GM12891 (cell line): ENCODE results near the gene PXMP4.

Experiments
- DNase-seq: peaks from one replicate; pipeline ENCODE4 v3.0.0; 2011; ENCODE audit warnings: low spot score; ENCODE audit not compliant: insufficient read length
- FAIRE-seq: peaks from 2 replicates; lab custom pipeline; 2011; peaks lifted over from hg19 to GRCh38; lab: Jason Lieb, UNC
- PAX5 ChIP-seq: IDR thresholded peaks from 2 replicates; pipeline ENCODE4 v1.6.1; 2011; ENCODE audit warnings: low read length, moderate library complexity, mild to moderate bottlenecking; ENCODE audit not compliant: insufficient read depth, severe bottlenecking
- POLR2A ChIP-seq: IDR thresholded peaks from 2 replicates; pipeline ENCODE4 v1.6.1; 2011; ENCODE audit warnings: low read depth, low read length, control low read depth
- POLR2AphosphoS5 ChIP-seq: IDR thresholded peaks from 2 replicates; pipeline ENCODE4 v1.6.1; 2011; ENCODE audit warnings: low read depth, low read length, control low read depth
- POU2F2 ChIP-seq: IDR thresholded peaks from 2 replicates; pipeline ENCODE4 v1.6.1; 2011; ENCODE audit warnings: low read depth, mild to moderate bottlenecking, control low read depth, low read length, moderate library complexity
- SPI1 ChIP-seq: IDR thresholded peaks from 2 replicates; pipeline ENCODE4 v1.6.1; 2011; ENCODE audit warnings: low read depth, low read length, control low read depth
- TAF1 ChIP-seq: IDR thresholded peaks from 2 replicates; pipeline ENCODE4 v1.6.1; 2011; ENCODE audit warnings: low read depth, low read length, control low read depth

The PXMP4 gene

GRCh38 chr20:33753143-33753542, 33.0 kb upstream of the PXMP4 start:
- no peak for FAIRE-seq
- TF ChIP-seq POLR2AphosphoS5, result no peak
- no peak for TF ChIP-seq POU2F2
- no peak for TF ChIP-seq PAX5
- no peak for TF ChIP-seq SPI1
- TF ChIP-seq POLR2A, result no peak
- TF ChIP-seq TAF1, result no peak
- DNase-seq, result no peak

- TF ChIP-seq TAF1 (no peak), POLR2AphosphoS5 (no peak), SPI1 (no peak), POU2F2 (no peak), PAX5 (no peak), POLR2A (no peak)
- no peak for FAIRE-seq
- no peak for DNase-seq
These were observed 31.7 kb upstream of the PXMP4 start for GRCh38 chr20:33751775-33752174.

- FAIRE-seq (no peak), DNase-seq (no peak)
- no peak for TF ChIP-seq TAF1
- no peak for TF ChIP-seq SPI1
- TF ChIP-seq POLR2AphosphoS5, result no peak
- TF ChIP-seq PAX5, result no peak
- no peak for TF ChIP-seq POU2F2
- no peak for TF ChIP-seq POLR2A
These were observed 26.4 kb upstream of the PXMP4 start for GRCh38 chr20:33746325-33746998.

GRCh38 chr20:33744773-33745385, 24.8 kb upstream of the PXMP4 start:
- TF ChIP-seq POLR2A (no peak), SPI1 (no peak), TAF1 (no peak), PAX5 (no peak), POU2F2 (no peak), POLR2AphosphoS5 (no peak)
- FAIRE-seq (no peak), DNase-seq (no peak)

- FAIRE-seq, result no peak
- no peak for TF ChIP-seq POLR2AphosphoS5
- DNase-seq, result no peak
These were observed 24.1 kb upstream of the PXMP4 start for GRCh38 chr20:33744181-33744580.

GRCh38 chr20:33740189-33740588, 20.1 kb upstream of the PXMP4 start:
- DNase-seq (no peak), FAIRE-seq (no peak)
- TF ChIP-seq POLR2AphosphoS5 (no peak), TAF1 (no peak), POLR2A (no peak), POU2F2 (no peak), SPI1 (no peak), PAX5 (no peak)

GRCh38 chr20:33739493-33739892, 19.4 kb upstream of the PXMP4 start:
- FAIRE-seq (no peak), DNase-seq (no peak)
- TF ChIP-seq PAX5 (no peak), POLR2AphosphoS5 (no peak), TAF1 (no peak), SPI1 (no peak), POLR2A (no peak), POU2F2 (no peak)

- no peak for TF ChIP-seq POLR2A
- no peak for TF ChIP-seq SPI1
- no peak for TF ChIP-seq POLR2AphosphoS5
- no peak for TF ChIP-seq POU2F2
- TF ChIP-seq TAF1, result no peak
- no peak for TF ChIP-seq PAX5
- FAIRE-seq (no peak), DNase-seq (no peak)
These were observed 16.9 kb upstream of the PXMP4 start for GRCh38 chr20:33736962-33737361.

- peak; percentile 52; the same call in 1 of the 2 replicates for TF ChIP-seq POLR2A
- no peak for TF ChIP-seq TAF1
- TF ChIP-seq SPI1, result peak; percentile 80
- no peak for TF ChIP-seq POLR2AphosphoS5
- no peak for TF ChIP-seq PAX5
- TF ChIP-seq POU2F2, result no peak
- DNase-seq (no peak), FAIRE-seq (peak; percentile 20)
These were observed 13.8 kb upstream of the PXMP4 start for GRCh38 chr20:33733654-33734576.
